ENCODE data around the gene LITAFD.
"Not testable (repeated sequence)": the region's sequence is repeated elsewhere in the genome, so short reads cannot be mapped to it uniquely, and the experiment has no call there.

Gene LITAFD

GRCh38 chr16:8858994-8859912 is 22.9 kb upstream of the LITAFD start:
- DNase-seq = no peak

GRCh38 chr16:8859913-8860881 is 22.0 kb upstream of the LITAFD start:
- DNase-seq = no peak

- DNase-seq = no peak
Observed at GRCh38 chr16:8861563-8862308, 20.4 kb upstream of the LITAFD start.

- DNase-seq = no peak
Observed at GRCh38 chr16:8862309-8863130, 19.6 kb upstream of the LITAFD start.

- DNase-seq = peak in 1 of 2 experiments; percentile 22
Observed at GRCh38 chr16:8863594-8864424, 18.3 kb upstream of the LITAFD start.

GRCh38 chr16:8864480-8865110 is 17.6 kb upstream of the LITAFD start:
- DNase-seq = no peak

- no peak for DNase-seq
Observed at GRCh38 chr16:8865145-8865882, 16.8 kb upstream of the LITAFD start.

- no peak for DNase-seq
Observed at GRCh38 chr16:8866118-8866883, 15.8 kb upstream of the LITAFD start.

GRCh38 chr16:8866884-8867215 is 15.3 kb upstream of the LITAFD start:
- DNase-seq = no peak

- DNase-seq = peak in 1 of 2 experiments; percentile 49
Observed at GRCh38 chr16:8867216-8867931, 14.8 kb upstream of the LITAFD start.

- DNase-seq = peak in 1 of 2 experiments; percentile 49
Observed at GRCh38 chr16:8867932-8868415, 14.2 kb upstream of the LITAFD start.

- peak; percentile 94 for DNase-seq
Observed at GRCh38 chr16:8868416-8869211, 13.5 kb upstream of the LITAFD start, which contains the start of gene CARHSP1. Gene CARHSP1 (minus strand): TSS chr16:8869006. CDS start chr16:8859328, 9,678 bp downstream.

GRCh38 chr16:8869212-8869987 is 12.8 kb upstream of the LITAFD start:
- DNase-seq = peak in 1 of 2 experiments; percentile 48

- not testable (repeated sequence) for DNase-seq
Observed at GRCh38 chr16:8869988-8870241, 12.2 kb upstream of the LITAFD start.

- no peak for DNase-seq
Observed at GRCh38 chr16:8872071-8872470, 10.1 kb upstream of the LITAFD start.
